HEK293 (cell line): ENCODE measurements around the gene P2RY13.
A peak's percentile ranks its signal among the peaks of the same experiment; 100 is the strongest.

Source experiments
- GFI1B ChIP-seq: fragments of 450-650 bp; formaldehyde crosslinking; IDR thresholded peaks from 2 replicates; pipeline ENCODE4 v1.5.1; 2016; ENCODE audit warnings: missing biosample characterization, missing genetic modification characterization
- GLIS2 ChIP-seq: fragments of 450-650 bp; formaldehyde crosslinking; IDR thresholded peaks from 2 replicates; pipeline ENCODE4 v1.5.1; 2016; ENCODE audit warnings: missing biosample characterization, missing genetic modification characterization
- HOXD13 ChIP-seq: sonication (generic); formaldehyde crosslinking; IDR thresholded peaks from 2 replicates; pipeline ENCODE4 v1.8.0; 2022; ENCODE audit warnings: missing genetic modification reagents, borderline replicate concordance
- INSM2 ChIP-seq: fragments of 450-650 bp; formaldehyde crosslinking; IDR thresholded peaks from 2 replicates; pipeline ENCODE4 v1.5.1; 2016; ENCODE audit warnings: missing biosample characterization, missing genetic modification characterization
- KLF1 ChIP-seq: fragments of 450-650 bp; formaldehyde crosslinking; IDR thresholded peaks from 2 replicates; pipeline ENCODE4 v1.5.1; 2016; ENCODE audit warnings: missing biosample characterization, missing genetic modification characterization
- ZFP69B ChIP-seq: fragments of 450-650 bp; formaldehyde crosslinking; IDR thresholded peaks from 2 replicates; pipeline ENCODE4 v1.5.1; 2016; ENCODE audit warnings: missing biosample characterization, missing genetic modification characterization
- ZIC2 ChIP-seq: fragments of 450-650 bp; formaldehyde crosslinking; IDR thresholded peaks from 2 replicates; pipeline ENCODE4 v1.5.1; 2016; ENCODE audit warnings: missing biosample characterization, missing genetic modification characterization
- ZNF211 ChIP-seq: fragments of 450-650 bp; formaldehyde crosslinking; IDR thresholded peaks from 2 replicates; pipeline ENCODE4 v1.5.1; 2016; ENCODE audit warnings: low read depth, missing biosample characterization, missing genetic modification characterization
- ZNF394 ChIP-seq: fragments of 450-650 bp; formaldehyde crosslinking; IDR thresholded peaks from 2 replicates; pipeline ENCODE4 v1.5.1; 2016; ENCODE audit warnings: missing biosample characterization, missing genetic modification characterization, mild to moderate bottlenecking, moderate library complexity, borderline replicate concordance
- ZNF514 ChIP-seq: fragments of 450-650 bp; formaldehyde crosslinking; IDR thresholded peaks from 2 replicates; pipeline ENCODE4 v1.5.1; 2016; ENCODE audit warnings: missing biosample characterization, missing genetic modification characterization
- ZNF518A ChIP-seq: fragments of 450-650 bp; formaldehyde crosslinking; conservative IDR thresholded peaks from 2 replicates; pipeline ENCODE4 v1.5.1; 2016; ENCODE audit warnings: low read depth, missing biosample characterization, missing genetic modification characterization
- ZNF560 ChIP-seq: fragments of 450-650 bp; formaldehyde crosslinking; IDR thresholded peaks from 2 replicates; pipeline ENCODE4 v1.5.1; 2017; ENCODE audit warnings: missing biosample characterization, missing genetic modification characterization, borderline replicate concordance
- ZNF623 ChIP-seq: fragments of 450-650 bp; formaldehyde crosslinking; IDR thresholded peaks from 2 replicates; pipeline ENCODE4 v1.5.1; 2016; ENCODE audit warnings: missing biosample characterization, missing genetic modification characterization
- ZNF654 ChIP-seq: fragments of 450-650 bp; formaldehyde crosslinking; IDR thresholded peaks from 2 replicates; pipeline ENCODE4 v1.5.1; 2016; ENCODE audit warnings: low read depth, missing biosample characterization, missing genetic modification characterization
- ZNF692 ChIP-seq: fragments of 450-650 bp; formaldehyde crosslinking; IDR thresholded peaks from 2 replicates; pipeline ENCODE4 v1.5.1; 2016; ENCODE audit warnings: missing biosample characterization, missing genetic modification characterization
- ZNF768 ChIP-seq: fragments of 450-650 bp; formaldehyde crosslinking; IDR thresholded peaks from 2 replicates; pipeline ENCODE4 v1.5.1; 2018; ENCODE audit warnings: missing biosample characterization, mild to moderate bottlenecking, missing genetic modification characterization
- ZNF791 ChIP-seq: fragments of 450-650 bp; formaldehyde crosslinking; IDR thresholded peaks from 2 replicates; pipeline ENCODE4 v1.5.1; 2016; ENCODE audit warnings: missing biosample characterization, missing genetic modification characterization
- TF ChIP-seq, protein P1 (sequence below): fragments of 450-650 bp; formaldehyde crosslinking; IDR thresholded peaks from 2 replicates; pipeline ENCODE4 v1.5.1; 2016; ENCODE audit warnings: missing biosample characterization, missing genetic modification characterization
- TF ChIP-seq, protein P2 (sequence below): fragments of 450-650 bp; formaldehyde crosslinking; conservative IDR thresholded peaks from 2 replicates; pipeline ENCODE4 v1.5.1; 2016; ENCODE audit warnings: low read depth, missing biosample characterization, missing genetic modification characterization
- TF ChIP-seq, protein P3 (sequence below): fragments of 450-650 bp; formaldehyde crosslinking; IDR thresholded peaks from 2 replicates; pipeline ENCODE4 v1.5.1; 2017; ENCODE audit warnings: missing biosample characterization, missing genetic modification characterization
- TF ChIP-seq, protein P4 (sequence below): fragments of 450-650 bp; formaldehyde crosslinking; IDR thresholded peaks from 2 replicates; pipeline ENCODE4 v1.5.1; 2016; ENCODE audit warnings: missing biosample characterization, missing genetic modification characterization

The P2RY13 gene

GRCh38 chr3:151305060-151305774, 24.1 kb downstream of the P2RY13 start (continued):
- TF ChIP-seq ZNF654 (tag by site-specific recombination) (peak; percentile 20), ZIC2 (tag by site-specific recombination) (peak; percentile 64), INSM2 (no peak), GLIS2 (tag by site-specific recombination) (no peak), ZNF623 (tag by site-specific recombination) (no peak), ZNF518A (tag by site-specific recombination) (no peak), ZNF514 (tag by site-specific recombination) (no peak), ZNF560 (tag by site-specific recombination) (no peak), ZNF768 (tag by site-specific recombination) (no peak), ZNF791 (tag by site-specific recombination) (no peak), HOXD13 (CRISPR knock-in tag) (0 out of 2 replicates have a peak, but pooled peaks have one; percentile 37), ZNF394 (no peak), ZNF692 (tag by site-specific recombination) (no peak), KLF1 (tag by site-specific recombination) (no peak), ZFP69B (tag by site-specific recombination) (no peak), GFI1B (tag by site-specific recombination) (no peak), ZNF211 (tag by site-specific recombination) (no peak)
- TF ChIP-seq, protein P1, sequence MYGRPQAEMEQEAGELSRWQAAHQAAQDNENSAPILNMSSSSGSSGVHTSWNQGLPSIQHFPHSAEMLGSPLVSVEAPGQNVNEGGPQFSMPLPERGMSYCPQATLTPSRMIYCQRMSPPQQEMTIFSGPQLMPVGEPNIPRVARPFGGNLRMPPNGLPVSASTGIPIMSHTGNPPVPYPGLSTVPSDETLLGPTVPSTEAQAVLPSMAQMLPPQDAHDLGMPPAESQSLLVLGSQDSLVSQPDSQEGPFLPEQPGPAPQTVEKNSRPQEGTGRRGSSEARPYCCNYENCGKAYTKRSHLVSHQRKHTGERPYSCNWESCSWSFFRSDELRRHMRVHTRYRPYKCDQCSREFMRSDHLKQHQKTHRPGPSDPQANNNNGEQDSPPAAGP (tag by site-specific recombination), result no peak
- TF ChIP-seq, protein P2, sequence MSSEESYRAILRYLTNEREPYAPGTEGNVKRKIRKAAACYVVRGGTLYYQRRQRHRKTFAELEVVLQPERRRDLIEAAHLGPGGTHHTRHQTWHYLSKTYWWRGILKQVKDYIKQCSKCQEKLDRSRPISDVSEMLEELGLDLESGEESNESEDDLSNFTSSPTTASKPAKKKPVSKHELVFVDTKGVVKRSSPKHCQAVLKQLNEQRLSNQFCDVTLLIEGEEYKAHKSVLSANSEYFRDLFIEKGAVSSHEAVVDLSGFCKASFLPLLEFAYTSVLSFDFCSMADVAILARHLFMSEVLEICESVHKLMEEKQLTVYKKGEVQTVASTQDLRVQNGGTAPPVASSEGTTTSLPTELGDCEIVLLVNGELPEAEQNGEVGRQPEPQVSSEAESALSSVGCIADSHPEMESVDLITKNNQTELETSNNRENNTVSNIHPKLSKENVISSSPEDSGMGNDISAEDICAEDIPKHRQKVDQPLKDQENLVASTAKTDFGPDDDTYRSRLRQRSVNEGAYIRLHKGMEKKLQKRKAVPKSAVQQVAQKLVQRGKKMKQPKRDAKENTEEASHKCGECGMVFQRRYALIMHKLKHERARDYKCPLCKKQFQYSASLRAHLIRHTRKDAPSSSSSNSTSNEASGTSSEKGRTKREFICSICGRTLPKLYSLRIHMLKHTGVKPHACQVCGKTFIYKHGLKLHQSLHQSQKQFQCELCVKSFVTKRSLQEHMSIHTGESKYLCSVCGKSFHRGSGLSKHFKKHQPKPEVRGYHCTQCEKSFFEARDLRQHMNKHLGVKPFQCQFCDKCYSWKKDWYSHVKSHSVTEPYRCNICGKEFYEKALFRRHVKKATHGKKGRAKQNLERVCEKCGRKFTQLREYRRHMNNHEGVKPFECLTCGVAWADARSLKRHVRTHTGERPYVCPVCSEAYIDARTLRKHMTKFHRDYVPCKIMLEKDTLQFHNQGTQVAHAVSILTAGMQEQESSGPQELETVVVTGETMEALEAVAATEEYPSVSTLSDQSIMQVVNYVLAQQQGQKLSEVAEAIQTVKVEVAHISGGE, result no peak
- TF ChIP-seq, protein P3, sequence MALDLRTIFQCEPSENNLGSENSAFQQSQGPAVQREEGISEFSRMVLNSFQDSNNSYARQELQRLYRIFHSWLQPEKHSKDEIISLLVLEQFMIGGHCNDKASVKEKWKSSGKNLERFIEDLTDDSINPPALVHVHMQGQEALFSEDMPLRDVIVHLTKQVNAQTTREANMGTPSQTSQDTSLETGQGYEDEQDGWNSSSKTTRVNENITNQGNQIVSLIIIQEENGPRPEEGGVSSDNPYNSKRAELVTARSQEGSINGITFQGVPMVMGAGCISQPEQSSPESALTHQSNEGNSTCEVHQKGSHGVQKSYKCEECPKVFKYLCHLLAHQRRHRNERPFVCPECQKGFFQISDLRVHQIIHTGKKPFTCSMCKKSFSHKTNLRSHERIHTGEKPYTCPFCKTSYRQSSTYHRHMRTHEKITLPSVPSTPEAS (tag by site-specific recombination), result no peak
- TF ChIP-seq, protein P4, sequence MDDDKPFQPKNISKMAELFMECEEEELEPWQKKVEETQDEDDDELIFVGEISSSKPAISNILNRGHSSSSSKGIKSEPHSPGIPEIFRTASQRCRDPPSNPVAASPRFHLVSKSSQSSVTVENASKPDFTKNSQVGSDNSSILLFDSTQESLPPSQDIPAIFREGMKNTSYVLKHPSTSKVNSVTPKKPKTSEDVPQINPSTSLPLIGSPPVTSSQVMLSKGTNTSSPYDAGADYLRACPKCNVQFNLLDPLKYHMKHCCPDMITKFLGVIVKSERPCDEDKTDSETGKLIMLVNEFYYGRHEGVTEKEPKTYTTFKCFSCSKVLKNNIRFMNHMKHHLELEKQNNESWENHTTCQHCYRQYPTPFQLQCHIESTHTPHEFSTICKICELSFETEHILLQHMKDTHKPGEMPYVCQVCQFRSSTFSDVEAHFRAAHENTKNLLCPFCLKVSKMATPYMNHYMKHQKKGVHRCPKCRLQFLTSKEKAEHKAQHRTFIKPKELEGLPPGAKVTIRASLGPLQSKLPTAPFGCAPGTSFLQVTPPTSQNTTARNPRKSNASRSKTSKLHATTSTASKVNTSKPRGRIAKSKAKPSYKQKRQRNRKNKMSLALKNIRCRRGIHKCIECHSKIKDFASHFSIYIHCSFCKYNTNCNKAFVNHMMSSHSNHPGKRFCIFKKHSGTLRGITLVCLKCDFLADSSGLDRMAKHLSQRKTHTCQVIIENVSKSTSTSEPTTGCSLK (tag by site-specific recombination), result no peak
